HCT116 (cell line): ENCODE measurements around the gene CDK14. TPM values are rescaled to one million over a fixed set of nuclear protein-coding genes. Genes with fewer than 3 reads are reported as not detected.

Experiments
- ATAC-seq: fragments of 200-7000 bp; cut with Tn5 transposase; 2 replicates; pipeline ENCODE4 v1.9.1; 2020; ENCODE audit warnings: mild to moderate bottlenecking, moderate library complexity
- BruUV-seq: library from RNA; stranded (reverse); fragments of 400-500 nt; replicated peaks from 2 replicates; lab custom pipeline; 2021; lab: Mats Ljungman, UMichigan
- CTCF ChIA-PET: fragments of 300-600 bp; sonication (Branson Sonifier 250); formaldehyde crosslinking; loops from one replicate; lab custom pipeline; 2021; ENCODE audit warnings: antibody characterized with exemption; lab: Charles Lee
- POLR2A ChIA-PET: fragments of 300-600, 350-600 bp; sonication (Branson Sonifier 250); formaldehyde crosslinking; loops from one replicate; lab custom pipeline; 2021; ENCODE audit warnings: antibody characterized with exemption; lab: Charles Lee
- RAD21 ChIA-PET, 2 experiments: fragments of 300-600 bp; sonication (Branson Sonifier 250); formaldehyde crosslinking; loops; one replicate each; lab custom pipeline; 2023; ENCODE audit warnings: low total read pairs in 2 of 2; ENCODE audit not compliant: uncharacterized antibody in 2 of 2, unreplicated experiment in 2 of 2, low non-redundant PET in 1 of 2; lab: Charles Lee
- DNase-seq: peaks from one replicate; pipeline ENCODE4 v3.0.0-alpha.2; 2010; ENCODE audit warnings: low read depth, low spot score
- H2AFZ ChIP-seq: fragments of 200-600 bp; shearing (Covaris generic), sonication (generic); 2 replicates; pipeline ENCODE4 v1.6.1; 2017; ENCODE audit warnings: low read depth, mixed run types, mixed read lengths, antibody characterized with exemption, low read length; ENCODE audit not compliant: poor library complexity, severe bottlenecking
- H3K27ac ChIP-seq: 2 replicates; pipeline ENCODE4 v1.5.1; 2012; ENCODE audit warnings: low read depth, low read length
- H3K27me3 ChIP-seq: fragments of 200-600 bp; sonication (generic); 2 replicates; pipeline ENCODE4 v1.6.1; 2016; ENCODE audit warnings: mixed run types, low read length, mixed read lengths; ENCODE audit not compliant: insufficient read depth
- H3K36me3 ChIP-seq, 2 experiments: fragments of 200-500 bp in 1 of 2; fragments of 200-600 bp in 1 of 2; sonication (Bioruptor generic) in 1 of 2; sonication (generic) in 1 of 2; 2 replicates each; pipeline versions ENCODE4 v1.5.1 to v1.6.1; 2014 to 2016; ENCODE audit warnings: low read length in 2 of 2, inconsistent platforms in 1 of 2, mixed read lengths in 1 of 2, mixed run types in 1 of 2; ENCODE audit not compliant: insufficient read depth in 2 of 2, control insufficient read depth in 1 of 2
- H3K4me1 ChIP-seq, 2 experiments: fragments of 200-600 bp in 1 of 2; sonication (generic) in 1 of 2; 2 replicates each; pipeline versions ENCODE4 v1.5.1 to v1.6.1; 2012 to 2017; ENCODE audit warnings: low read length in 2 of 2, inconsistent platforms in 1 of 2, mild to moderate bottlenecking in 1 of 2, mixed read lengths in 1 of 2, mixed run types in 1 of 2, moderate library complexity in 1 of 2; ENCODE audit not compliant: insufficient read depth in 2 of 2, control insufficient read depth in 1 of 2
- H3K4me2 ChIP-seq: fragments of 200-600 bp; sonication (generic); 2 replicates; pipeline ENCODE4 v1.6.1; 2017; ENCODE audit warnings: mixed run types, low read length, mixed read lengths
- H3K4me3 ChIP-seq, 2 experiments: fragments of 200-600 bp in 1 of 2; sonication (generic) in 1 of 2; replicated peaks in 1 of 2; 2 replicates each; pipeline ENCODE4 v1.5.1; 2011 to 2016; ENCODE audit warnings: low read length in 2 of 2, control low read depth in 1 of 2, low read depth in 1 of 2, mild to moderate bottlenecking in 1 of 2, mixed read lengths in 1 of 2, mixed run types in 1 of 2
- H3K79me2 ChIP-seq: fragments of 200-600 bp; sonication (generic); 2 replicates; pipeline ENCODE4 v1.6.1; 2017; ENCODE audit warnings: mild to moderate bottlenecking, mixed run types, low read length, moderate library complexity, mixed read lengths; ENCODE audit not compliant: insufficient read depth
- H3K9ac ChIP-seq: fragments of 200-600 bp; sonication (generic); 2 replicates; pipeline ENCODE4 v1.6.1; 2016; ENCODE audit warnings: low read length, mixed read lengths
- H3K9me2 ChIP-seq: fragments of 200-600 bp; sonication (generic), shearing (Covaris generic); 2 replicates; pipeline ENCODE4 v1.6.1; 2017; ENCODE audit warnings: mixed run types, mild to moderate bottlenecking, moderate library complexity; ENCODE audit not compliant: insufficient read depth
- H3K9me3 ChIP-seq, 2 experiments: fragments of 200-500 bp in 1 of 2; fragments of 200-600 bp in 1 of 2; sonication (Bioruptor generic) in 1 of 2; sonication (generic) in 1 of 2; 2 replicates each; pipeline ENCODE4 v1.6.1; 2014 to 2017; ENCODE audit warnings: low read length in 2 of 2, mixed read lengths in 2 of 2, inconsistent platforms in 1 of 2, low read depth in 1 of 2, mild to moderate bottlenecking in 1 of 2, mixed run types in 1 of 2, moderate library complexity in 1 of 2; ENCODE audit not compliant: control insufficient read depth in 1 of 2, insufficient read depth in 1 of 2
- H4K20me1 ChIP-seq: fragments of 200-600 bp; sonication (generic), shearing (Covaris generic); 2 replicates; pipeline ENCODE4 v1.6.1; 2017; ENCODE audit warnings: mixed run types, mild to moderate bottlenecking, moderate library complexity; ENCODE audit not compliant: insufficient read depth
- CBX3 ChIP-seq: IDR thresholded peaks from 2 replicates; pipeline ENCODE4 v1.6.1; 2012; ENCODE audit warnings: low read depth
- ELF1 ChIP-seq: IDR thresholded peaks from 2 replicates; pipeline ENCODE4 v1.6.1; 2012; ENCODE audit warnings: low read depth, borderline replicate concordance
- EZH2phosphoT487 ChIP-seq: fragments of 200-600 bp; IDR thresholded peaks from 2 replicates; pipeline ENCODE4 v1.6.1; 2018; ENCODE audit warnings: antibody characterized with exemption, borderline replicate concordance
- REST ChIP-seq: IDR thresholded peaks from 2 replicates; pipeline ENCODE4 v1.6.1; 2012; ENCODE audit warnings: low read depth
- SIN3A ChIP-seq: IDR thresholded peaks from 2 replicates; pipeline ENCODE4 v1.6.1; 2012; ENCODE audit warnings: low read depth
- SP1 ChIP-seq: IDR thresholded peaks from 2 replicates; pipeline ENCODE4 v1.6.1; 2012; ENCODE audit warnings: low read depth
- SRF ChIP-seq: IDR thresholded peaks from 2 replicates; pipeline ENCODE4 v1.6.1; 2012; ENCODE audit warnings: low read depth
- ZBTB33 ChIP-seq: IDR thresholded peaks from 2 replicates; pipeline ENCODE4 v1.6.1; 2011; ENCODE audit warnings: mild to moderate bottlenecking, low read length, moderate library complexity; ENCODE audit not compliant: insufficient replicate concordance; ENCODE audit errors: extremely low read depth
- ZNF274 ChIP-seq: fragments of 200-500 bp; sonication (Bioruptor generic); IDR thresholded peaks from 2 replicates; pipeline ENCODE4 v1.6.1; 2014; ENCODE audit warnings: mild to moderate bottlenecking, low read depth, low read length, inconsistent platforms
- intact Hi-C: fragments of 100-400 bp; cut with micrococcal nuclease; formaldehyde crosslinking; loops from 2 replicates; pipeline ENCODE4 v1.10.0; 2022
- total RNA-seq: library from RNA; stranded (reverse); gene quantifications from one replicate; pipeline ENCODE4 v1.2.1, GENCODE V29; 2021; ENCODE audit not compliant: unreplicated experiment

Gene CDK14
- total RNA-seq, 1 experiment from 2014 or later: 10.2 TPM

GRCh38 chr7:91054374-91054773 lies 458.3 kb downstream of the CDK14 start:
- Histone ChIP-seq H3K79me2 (no peaks in the 10 kb centered on the region), H3K4me1 (no peaks in the 10 kb centered on the region), H3K27ac (no peak overlapping the region), H3K9ac (no peak overlapping the region), H3K9me3 (no peaks in the 10 kb centered on the region), H3K27me3 (no peaks in the 10 kb centered on the region), H3K36me3 (no peaks in the 10 kb centered on the region), H3K4me3 (no peak overlapping the region), H3K9me2 (no peaks in the 10 kb centered on the region), H2AFZ (no peak overlapping the region), H3K4me2 (no peak overlapping the region), H4K20me1 (no peaks in the 10 kb centered on the region)
- DNase-seq: no peak
- CTCF ChIA-PET: no interaction called here
- intact Hi-C loops: no loop called here
- RAD21 ChIA-PET: no interaction called here
- no peak for ATAC-seq
- POLR2A ChIA-PET: no interaction called here
- TF ChIP-seq ZNF274 (no peak), ZBTB33 (no peak), SRF (no peak), EZH2phosphoT487 (no peak), SP1 (no peak), CBX3 (no peak), REST (no peak), ELF1 (no peak), SIN3A (no peak)
- BruUV-seq: no TSS peak
